AG09309 (cell line): Measurements from ENCODE around the gene GADD45A.

Source experiments
- DNase-seq: peaks from one replicate; pipeline ENCODE4 v3.0.0-alpha.2; 2010; ENCODE audit warnings: low read depth
- H3K4me3 ChIP-seq: 2 replicates; pipeline ENCODE4 v1.5.1; 2011; ENCODE audit warnings: mild to moderate bottlenecking, low read depth, low read length, moderate library complexity; ENCODE audit not compliant: control insufficient read depth
- CTCF ChIP-seq: IDR thresholded peaks from 2 replicates; pipeline ENCODE4 v1.5.1; 2011; ENCODE audit warnings: mild to moderate bottlenecking, low read depth, low read length, inconsistent platforms; ENCODE audit not compliant: insufficient read depth, control insufficient read depth; ENCODE audit errors: missing control alignments

GADD45A gene

GRCh38 chr1:67710417-67710816 lies 25.4 kb downstream of the GADD45A start:
- DNase-seq, result no peak
- no peak for TF ChIP-seq CTCF
- H3K4me3 ChIP-seq, result no peak overlapping the region

GRCh38 chr1:67711158-67711854 lies 26.3 kb downstream of the GADD45A start:
- no peak for TF ChIP-seq CTCF
- DNase-seq, result no peak
- no peak overlapping the region for H3K4me3 ChIP-seq

GRCh38 chr1:67711855-67712212 lies 26.8 kb downstream of the GADD45A start:
- H3K4me3 ChIP-seq, result no peak overlapping the region
- TF ChIP-seq CTCF, result no peak
- no peak for DNase-seq

DNA sequence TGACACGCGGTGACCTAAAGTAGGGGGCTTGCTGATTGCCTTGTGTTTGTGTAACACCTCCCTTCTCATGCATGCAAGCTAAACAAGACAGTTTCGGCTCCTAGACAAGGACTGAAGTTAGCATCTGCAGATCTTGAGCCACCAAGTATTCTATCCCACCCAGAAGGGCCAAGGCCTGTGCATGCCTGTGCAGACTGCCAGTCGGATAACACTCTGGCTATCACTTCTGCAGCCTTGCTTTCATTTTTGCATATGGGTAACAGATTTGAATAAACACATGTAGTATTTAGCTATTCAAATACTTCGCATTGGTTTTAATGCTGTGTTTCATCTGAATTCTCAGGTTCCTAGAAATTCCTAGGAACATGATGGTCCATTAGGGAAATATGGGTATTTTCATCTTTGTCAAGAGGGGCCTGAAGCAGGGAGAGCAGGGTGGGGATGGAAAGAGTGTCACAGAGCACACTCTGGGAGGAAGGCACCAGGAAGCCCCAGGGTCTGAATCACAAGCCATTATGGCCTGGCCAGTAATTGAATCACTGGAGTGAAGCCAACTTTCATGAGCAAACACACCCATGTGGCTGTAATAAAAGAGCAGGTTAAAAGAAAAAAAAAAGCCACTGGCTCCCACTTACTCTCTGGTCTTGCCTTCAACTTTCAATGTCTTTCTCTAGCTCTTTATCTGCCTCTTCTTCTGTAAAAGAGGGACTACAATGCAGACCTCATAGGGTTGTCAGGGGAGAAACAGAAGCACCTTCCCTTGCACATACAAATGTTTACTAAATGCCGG lies 28.3 kb downstream of the GADD45A start:
- no peak for TF ChIP-seq CTCF
- no peak overlapping the region for H3K4me3 ChIP-seq
- peak; percentile 63 for DNase-seq

DNA sequence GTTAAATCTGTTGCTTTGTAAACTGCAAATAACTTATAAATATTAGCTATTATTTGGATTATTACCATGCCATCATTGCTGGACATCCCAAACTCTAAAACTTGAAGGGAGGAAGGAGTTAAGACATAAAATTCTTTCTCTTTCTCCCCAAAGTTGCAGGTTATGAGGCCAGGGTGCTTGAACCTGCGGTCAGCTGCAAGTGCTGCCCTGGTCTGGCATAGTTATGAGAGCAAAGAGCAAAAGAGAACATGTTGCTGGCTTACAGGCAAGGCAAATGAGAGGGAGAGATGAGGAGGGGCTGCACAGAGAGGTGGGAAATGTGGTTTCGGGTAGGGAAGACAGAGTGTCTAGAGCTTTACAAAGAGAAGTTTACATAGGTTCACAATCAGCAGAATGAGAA lies 30.8 kb downstream of the GADD45A start:
- DNase-seq, result no peak
- H3K4me3 ChIP-seq, result no peak overlapping the region
- TF ChIP-seq CTCF, result no peak

DNA sequence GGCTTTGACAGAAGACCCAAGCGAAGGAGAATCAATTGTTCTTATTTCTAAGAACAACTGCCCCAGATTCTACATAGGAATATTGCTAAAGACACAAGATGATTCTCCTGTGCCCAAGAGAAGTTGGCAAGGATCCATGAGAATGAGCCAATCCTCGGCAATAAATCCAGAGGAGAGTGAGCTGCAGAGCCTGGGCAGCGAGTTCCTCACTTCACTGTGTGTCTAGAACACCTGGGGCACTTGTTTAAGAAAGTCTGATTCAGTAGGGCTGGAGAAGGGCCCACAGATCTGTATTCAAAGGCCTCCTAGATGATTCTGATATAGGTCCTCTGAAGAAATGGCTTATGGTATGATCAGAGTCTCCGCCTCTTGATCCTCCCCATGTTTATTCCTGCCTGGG lies 31.8 kb downstream of the GADD45A start:
- DNase-seq, result no peak
- no peak overlapping the region for H3K4me3 ChIP-seq
- no peak for TF ChIP-seq CTCF
